IPS DF 4.7 (cell line): Measurements from ENCODE around the gene NOS1AP.

ENCODE experiments used
- DNase-seq: peaks from one replicate; pipeline ENCODE4 v3.0.0-alpha.2; 2013; ENCODE audit warnings: low spot score; ENCODE audit errors: extremely low read depth

NOS1AP gene

DNA sequence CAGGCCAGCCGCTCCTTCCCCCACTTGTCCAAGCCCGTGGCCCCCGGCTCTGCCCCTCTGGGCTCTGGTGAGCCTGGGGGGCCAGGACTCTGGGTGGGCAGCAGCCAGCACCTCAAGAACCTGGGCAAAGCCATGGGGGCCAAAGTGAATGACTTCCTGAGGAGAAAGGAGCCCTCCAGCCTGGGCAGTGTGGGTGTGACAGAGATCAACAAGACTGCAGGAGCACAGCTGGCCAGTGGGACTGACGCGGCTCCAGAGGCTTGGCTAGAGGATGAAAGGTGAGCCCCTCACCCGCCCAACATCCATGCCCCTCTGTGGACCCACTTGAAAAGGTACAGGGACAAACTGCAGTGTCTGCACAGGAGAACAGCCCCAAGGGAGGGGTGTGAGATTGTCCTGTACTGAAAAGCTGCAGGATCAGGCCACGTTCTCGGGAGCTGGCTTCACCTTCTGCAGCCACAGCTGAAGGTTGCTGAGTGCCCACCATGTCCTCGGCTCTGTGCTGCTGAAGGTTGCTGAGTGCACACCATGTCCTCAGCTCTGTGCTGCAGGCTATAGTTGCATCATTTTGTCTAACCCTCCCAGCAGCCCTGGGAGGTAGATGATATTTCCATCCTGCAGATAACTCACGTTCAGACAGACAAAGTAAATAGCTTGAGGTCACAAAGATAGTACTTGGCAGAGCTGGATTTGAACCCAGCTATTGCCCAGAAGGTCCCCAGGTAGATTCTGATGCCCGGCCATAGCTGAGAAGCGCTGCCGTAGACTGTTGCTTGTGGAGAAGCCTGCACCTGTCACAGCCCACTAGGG lies 312.7 kb downstream of the NOS1AP start:
- DNase-seq: no peak

DNA sequence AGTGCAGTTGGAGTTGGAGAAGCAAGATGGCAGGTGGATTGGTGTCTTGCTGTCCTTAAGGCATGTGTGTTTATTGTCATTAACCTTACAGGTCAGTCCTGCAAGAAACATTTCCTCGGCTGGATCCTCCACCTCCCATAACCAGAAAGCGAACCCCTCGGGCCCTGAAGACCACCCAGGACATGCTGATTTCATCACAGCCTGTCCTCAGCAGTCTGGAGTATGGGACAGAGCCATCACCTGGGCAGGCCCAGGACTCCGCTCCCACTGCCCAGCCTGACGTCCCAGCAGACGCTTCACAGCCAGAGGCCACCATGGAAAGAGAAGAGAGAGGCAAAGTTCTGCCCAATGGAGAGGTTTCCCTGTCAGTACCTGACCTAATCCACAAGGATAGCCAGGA lies 313.6 kb downstream of the NOS1AP start:
- no peak for DNase-seq

DNA sequence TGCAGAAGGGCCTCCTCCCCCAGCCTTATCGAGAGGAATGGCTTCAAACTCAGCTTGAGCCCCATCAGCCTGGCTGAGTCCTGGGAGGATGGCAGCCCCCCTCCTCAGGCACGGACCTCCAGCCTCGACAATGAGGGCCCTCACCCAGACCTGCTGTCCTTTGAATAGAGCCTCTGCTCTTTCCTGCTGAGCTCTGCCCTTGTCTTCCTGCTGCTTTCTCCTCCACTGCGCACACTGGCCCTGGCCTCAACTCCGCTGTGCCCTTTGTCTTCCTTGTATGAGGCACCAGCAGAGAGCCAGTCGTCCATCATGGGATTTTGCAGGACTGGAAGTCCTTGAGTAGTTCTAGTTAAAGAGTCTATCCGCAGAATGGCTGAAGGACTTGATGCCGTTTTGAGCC lies 314.0 kb downstream of the NOS1AP start:
- no peak for DNase-seq

DNA sequence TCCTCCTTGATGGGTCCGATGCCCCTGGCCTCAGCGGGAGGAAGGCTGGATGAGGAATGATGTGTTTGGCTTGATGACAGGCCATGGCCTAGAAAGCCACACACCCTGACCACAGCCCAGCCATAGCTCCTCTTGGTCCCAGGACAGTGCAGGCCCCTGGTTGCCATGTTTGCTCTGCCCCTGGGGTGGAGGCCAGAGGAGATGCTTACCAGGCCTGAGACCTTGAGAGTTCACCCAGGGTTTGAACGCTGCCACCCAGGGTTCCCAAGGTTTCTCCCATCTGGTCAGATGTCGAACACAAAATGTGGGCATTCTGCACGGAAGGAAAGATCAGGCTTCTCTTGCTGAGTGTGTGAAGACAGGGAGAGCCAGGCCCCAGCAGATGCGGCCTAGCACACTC lies 314.6 kb downstream of the NOS1AP start:
- no peak for DNase-seq

DNA sequence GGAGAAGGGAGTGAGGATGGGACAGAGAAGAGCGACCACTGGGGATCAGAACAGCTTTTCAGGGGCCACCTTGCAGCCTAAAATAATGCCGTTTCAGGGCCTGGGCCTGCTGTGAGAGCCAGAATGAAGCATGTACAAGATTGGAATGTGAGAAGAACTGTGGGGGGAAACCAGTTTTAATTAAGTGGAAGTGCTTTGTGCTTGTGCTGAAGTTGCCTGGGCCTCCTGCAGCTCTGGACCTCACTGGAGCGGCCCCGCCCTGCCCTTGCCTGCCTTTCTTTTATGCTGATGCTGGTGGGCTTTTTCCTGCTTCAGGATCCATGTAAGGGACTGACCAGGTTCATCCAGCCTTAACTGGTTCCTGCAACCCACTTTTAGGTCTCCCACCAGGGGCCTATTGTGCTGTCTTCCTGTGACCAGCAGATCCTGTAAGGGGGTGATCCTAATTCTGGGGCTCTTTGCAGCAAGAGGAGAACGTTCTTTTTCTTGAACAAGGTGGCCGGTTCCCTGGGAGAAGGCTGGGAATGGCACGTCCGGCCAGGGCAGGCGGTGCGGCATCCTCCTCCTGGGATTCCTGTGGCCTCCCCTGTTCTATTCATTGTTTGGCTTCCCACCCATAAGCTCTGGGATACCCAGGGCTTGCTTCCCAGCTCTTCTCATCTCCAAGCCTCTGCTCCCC lies 315.2 kb downstream of the NOS1AP start:
- no peak for DNase-seq

DNA sequence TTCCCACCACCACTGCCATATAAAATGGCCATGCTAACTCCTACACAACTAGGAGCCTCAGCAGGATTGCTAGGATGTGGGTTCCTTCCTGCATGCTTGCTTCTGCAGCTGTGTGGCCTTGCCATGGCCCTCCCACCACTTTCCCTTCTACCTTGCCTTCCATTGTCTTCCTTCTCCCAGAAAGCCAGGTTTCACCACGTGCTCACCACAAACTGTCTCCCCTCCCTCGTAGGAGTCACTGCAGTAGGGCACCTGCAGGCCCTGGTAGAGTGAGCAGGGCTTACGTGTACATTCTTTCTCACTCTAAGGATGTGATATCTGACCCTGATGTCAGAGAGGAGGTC lies 315.8 kb downstream of the NOS1AP start:
- DNase-seq: no peak

DNA sequence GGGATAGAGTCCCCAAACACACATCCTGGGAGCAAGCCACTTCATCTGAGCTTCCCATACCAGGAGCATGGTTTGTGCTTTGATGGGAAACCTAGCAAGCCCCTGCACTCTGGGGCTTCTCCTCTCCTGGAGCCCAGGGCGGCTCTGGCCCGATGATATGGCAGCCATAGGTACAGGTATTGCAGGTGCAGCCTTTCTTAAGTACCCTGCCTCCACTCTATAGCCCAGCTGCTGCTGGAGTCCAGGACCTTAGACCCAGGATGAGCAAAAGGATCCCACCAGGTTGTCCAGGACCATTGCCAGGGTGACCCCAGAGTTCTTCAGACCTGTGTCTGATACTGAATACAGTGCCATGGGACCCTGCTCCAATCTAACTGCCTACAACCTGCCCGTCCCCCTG lies 316.2 kb downstream of the NOS1AP start:
- DNase-seq: no peak

DNA sequence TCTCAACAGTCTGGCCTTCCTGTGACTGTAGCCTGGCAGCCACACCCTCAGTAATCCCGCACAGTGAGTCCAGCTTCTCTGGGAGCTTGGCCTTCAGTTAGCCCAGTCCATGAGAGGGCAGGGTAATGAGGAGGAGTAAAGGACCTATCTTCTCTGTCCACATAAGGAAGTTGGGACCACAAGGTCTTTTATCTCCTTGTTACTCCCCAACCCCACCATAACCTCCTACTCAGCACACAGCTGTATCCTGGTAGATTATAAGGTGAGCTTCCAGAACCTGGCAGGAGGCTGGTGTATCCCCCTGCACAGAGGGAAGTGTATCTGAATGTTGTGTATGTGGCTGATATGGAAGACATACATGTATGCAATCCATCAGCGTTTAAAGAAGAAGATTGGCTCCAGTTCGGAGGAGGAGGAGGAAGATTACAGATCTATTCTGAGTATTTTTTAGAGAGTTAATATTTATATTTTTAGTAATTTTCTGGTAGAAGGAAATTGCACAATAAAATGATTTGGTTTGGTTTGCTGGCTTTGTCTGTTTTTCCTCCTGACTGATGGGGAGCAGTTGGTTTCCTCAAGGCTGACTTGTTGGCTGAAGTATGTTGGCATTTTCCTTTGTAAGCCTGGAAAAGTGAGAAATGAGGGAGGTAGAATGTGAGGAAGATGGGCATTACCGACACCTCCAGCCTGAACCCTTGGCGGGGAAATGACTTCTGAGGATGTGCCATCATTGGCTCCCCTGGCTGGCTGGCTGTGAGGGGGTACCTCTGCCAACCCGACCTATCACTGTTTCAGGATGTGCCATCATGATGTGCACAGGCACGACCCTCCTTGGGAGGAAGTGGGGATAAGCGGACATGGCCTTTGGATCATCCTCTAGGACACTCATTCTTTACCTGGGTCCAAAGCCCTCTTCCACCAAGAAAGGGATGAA lies 317.1 kb downstream of the NOS1AP start:
- DNase-seq: no peak

DNA sequence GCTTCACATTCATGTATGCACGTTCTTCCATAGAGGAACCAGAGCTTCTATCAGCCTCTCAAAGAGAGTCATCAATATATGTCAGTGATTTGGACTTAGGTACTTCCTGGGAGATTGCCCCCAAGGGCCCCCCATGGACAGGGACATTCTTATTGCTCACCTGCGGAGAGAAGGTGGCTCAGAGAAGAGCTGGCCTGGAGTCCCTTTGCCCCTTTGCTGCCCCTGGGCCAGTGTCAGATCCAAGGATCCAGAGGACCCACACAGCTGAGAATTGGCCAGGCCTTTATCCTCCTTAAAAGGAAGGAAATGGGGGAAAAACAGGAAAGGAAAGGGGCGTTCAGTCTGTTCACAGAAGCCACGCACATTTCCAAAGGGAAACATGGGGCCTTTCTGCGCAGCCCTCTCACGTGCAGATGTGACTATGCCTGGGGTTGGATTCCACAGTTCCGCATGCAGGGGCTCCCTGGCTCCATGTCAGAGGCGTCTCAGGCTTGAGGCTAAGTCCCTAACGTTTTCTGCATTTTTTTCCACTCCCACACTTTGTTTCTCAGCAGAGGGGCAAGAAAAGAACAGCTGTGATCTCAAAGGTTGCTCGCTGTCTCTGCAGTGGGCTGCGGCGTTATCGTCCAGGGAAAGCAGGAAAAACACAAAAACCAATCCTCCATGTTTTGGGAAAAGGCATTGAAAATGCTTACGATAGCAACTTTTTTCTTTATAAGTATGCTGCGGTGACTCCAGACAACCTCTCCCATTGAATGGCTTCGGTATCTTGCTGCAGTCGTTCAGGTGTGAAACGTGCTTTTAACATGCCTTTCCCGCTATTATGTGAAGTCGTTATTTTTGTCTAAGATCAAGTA lies 318.0 kb downstream of the NOS1AP start:
- DNase-seq: no peak

DNA sequence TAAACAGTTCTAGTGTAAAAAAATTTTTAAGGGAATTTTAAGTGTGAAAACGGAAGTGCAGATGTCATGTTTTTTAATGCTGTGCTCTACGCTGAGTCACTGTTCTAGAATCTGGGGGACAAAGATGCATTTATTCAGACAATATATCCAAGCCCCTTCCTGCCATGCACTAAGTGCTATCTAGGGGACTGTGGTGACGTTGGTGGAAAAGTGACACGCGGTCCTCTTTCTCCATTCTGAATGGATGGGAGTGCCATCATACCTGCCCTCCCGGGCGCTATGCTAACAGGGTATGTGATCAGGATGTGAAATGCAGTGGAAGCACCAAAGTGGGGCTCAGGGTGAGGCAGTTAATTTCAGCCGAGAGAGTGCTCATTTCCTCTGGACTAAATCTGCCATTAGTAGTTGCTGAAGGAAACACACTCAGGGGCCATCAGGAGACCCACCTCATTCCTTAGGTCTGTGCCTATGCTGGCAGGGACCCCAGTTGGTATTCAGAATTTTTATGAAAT lies 318.6 kb downstream of the NOS1AP start:
- no peak for DNase-seq

DNA sequence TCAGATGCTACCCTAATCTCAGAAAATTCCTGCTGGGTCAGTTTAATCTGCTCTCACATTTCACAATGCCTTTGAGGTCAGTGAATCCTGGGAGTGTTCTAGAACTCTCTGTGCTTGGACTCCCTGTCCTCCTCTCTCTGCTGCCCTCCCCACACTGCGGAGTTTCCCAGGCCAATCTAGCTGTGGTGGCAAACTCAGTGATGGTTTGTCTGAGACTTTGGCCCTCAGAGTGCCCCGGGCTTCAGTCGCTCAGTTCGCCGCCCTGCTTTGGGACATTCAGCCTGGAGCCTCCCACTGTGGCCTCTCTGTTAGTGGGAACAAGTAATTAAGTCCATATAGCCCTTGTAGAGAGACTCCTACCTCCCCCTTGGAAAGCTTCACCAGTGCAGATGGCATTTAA lies 319.1 kb downstream of the NOS1AP start:
- DNase-seq: no peak

DNA sequence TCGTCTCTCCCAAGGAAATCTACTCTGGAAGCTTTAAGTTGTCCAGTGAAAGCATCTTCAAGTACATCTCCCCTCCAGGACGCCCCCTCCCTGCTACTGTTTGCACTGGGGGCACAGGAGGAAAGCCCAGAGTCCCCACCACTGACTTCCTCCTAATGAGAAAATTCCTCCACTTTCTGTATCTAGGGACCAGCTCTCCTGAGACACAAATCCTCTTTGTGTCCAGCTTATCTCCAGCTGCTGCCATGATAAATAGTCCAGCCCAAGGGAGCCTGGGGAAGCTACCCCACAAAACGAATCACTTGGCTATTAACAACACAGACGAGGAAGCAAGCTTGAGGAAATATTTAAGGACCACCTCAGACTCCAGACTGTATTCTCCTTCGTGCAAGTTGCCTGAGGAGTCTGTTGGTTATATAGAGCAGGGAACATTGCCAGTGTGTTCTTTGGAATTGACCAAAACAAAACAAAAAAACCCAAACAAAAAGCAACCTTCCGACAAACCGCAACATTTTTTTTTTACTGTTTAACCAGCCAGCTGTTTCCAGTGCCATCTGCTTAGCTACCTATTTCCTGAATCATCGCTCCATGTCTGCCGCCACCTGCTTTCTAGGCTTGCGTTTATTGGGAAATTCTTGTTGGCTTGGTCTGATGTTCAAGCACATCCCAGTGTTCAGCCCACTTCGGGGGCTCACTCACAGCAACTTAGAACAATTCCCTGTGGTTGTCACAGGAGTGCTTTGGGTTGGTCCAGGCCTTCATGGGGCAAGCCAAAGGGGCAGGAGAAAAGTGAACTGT lies 319.7 kb downstream of the NOS1AP start:
- DNase-seq: no peak

DNA sequence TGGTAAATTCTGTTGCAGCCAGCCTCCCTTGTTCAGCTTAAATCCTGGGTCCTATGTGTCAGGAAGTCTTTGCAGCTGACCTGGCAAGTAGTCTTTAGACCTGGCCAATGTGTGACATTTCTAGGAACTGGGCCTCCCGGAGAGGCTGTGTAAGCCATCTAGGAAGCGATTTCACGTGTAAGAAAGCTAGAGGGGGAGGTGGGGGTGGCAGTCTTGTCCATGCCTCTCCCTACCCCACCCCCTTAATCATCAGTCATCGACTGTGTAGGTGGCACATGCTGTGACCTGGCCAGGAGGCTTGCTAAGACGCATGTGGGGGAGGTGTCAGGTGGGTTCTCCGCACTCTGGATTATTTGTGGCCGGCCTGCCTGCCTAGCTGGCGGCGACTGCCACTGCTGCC lies 320.5 kb downstream of the NOS1AP start:
- no peak for DNase-seq

DNA sequence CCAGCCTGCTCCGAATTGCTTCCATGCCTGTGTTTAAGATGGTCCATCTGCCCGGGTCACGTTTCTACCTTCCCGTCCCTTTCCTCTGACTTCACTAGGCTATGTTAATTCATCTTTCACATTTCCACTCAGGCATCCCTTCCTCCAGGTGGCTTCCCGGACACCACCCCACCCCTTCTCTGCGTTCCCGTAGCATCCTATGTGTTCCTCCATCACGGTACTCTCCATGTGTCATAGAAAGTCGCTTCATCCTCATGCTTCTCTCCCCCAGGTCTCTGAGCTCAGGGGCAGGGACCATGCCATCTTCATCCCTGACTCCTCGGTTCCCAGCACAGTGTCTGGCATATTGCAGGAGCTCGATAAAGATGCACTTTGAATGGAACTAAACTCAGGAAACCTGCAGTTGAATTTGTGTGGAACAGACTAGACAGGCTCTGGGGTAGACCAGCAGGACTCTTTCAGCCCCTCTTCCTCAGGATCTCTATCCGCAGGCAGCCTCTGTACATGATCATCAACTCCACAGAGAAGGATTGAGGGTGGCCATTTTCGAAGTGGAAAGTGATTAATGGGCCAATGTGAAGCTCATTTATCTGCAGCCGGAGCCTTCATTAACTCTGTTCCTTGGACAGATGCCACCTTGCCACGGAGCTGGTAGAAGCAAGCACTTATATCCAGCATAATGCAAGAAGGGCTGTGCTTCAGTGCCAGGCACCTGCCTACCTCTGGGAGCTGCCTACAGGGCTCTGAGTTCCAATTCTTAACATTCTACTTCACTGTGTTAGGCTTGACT lies 321.1 kb downstream of the NOS1AP start:
- no peak for DNase-seq

DNA sequence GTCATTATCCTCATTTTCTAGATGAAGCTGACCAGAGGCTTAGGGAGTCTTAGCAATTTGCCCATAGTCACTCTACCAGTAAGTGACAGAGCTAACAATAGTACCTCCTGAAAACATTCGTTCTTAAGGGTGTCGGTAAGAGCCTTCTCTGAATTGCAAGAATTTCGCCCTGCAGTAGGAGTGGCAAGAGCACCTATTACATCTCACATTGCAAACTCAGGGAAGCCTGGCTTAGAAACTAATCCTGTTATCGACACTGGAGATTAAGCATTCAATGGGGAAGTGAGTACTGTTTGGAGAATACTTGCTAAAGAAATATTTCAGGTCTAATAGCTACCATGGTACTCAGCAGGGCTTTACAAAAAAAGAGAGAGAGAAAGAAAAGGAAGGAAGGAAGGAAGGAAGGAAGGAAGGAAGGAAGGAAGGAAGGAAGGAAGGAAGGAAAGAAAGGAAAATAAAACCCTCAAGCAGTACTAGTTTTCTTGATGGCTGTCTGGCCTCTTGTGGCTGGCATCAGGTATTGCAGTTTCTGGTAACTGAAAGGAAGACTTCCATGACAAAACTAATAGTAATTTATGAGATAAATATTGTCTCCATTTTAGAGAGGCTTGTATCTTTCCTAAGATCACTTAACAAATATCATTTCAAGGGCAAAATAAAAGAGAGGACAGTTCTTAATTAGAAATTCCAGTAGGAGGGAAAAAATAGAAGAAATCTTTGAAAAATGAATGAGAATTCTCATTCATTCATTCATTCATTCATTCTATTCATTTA lies 322.5 kb downstream of the NOS1AP start:
- no peak for DNase-seq

DNA sequence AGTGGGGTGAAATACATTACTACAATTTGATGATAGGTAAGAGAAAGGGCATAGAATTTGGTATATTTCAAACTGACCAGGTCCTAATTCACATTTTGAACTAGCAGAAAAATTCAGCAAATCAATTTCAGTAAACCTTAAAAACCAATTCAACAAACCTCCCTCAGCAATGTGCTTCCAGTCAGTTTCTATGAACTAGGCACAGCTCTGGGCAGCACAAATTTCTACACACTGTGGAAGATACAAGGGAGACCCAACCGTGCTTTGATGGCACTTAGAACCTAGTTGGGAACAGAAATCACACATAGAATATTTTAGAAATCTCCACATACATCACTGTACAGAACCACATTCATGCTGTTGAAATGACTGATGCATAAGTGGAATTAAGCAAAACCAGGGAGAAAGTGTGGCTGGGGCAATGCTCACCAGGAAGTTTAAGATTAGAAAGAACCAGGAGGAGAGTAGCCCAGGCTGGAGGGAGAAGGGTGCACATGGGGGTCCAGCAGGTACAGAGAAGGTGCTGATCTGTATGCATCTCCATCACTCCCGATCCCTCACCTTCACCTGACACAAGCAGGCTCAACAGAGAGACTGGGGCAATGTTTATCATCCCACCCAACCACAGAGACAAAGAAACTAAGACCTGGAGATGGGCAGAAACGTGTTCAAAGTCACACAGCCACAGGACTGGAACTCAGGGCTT lies 326.9 kb downstream of the NOS1AP start:
- DNase-seq: no peak

DNA sequence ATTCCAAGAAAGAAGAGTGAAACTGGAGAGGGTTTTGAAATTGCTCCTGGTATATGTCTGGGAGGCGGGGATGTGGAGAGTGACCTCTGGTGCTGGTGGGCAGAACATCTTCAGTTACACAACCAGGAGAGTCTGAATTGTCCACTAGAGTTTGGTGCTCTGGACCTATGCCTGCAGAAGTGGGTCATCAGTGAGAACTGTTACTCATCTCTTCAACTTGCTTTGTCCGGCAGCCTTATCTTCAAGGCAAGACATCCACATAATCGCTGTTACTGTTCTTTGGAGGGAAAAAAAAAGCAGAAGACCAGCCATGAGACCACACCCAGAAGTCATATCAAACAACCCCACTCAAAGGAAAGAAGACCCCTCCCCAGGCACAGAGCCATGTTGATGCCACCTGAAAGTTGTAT lies 327.6 kb downstream of the NOS1AP start:
- DNase-seq: no peak
